K562 (cell line): ENCODE measurements around the gene CACYBP. TPM values are rescaled to one million over a fixed set of nuclear protein-coding genes. Genes with fewer than 3 reads are reported as not detected.

Experiments
- ATAC-seq: fragments of 200-7000 bp; cut with Tn5 transposase; 3 replicates; pipeline ENCODE4 v1.9.1; 2020; ENCODE audit warnings: moderate library complexity
- BruUV-seq: library from RNA; stranded (reverse); fragments of 400-500 nt; replicated peaks from 2 replicates; lab custom pipeline; 2021; lab: Mats Ljungman, UMichigan
- CTCF ChIA-PET: fragments of 300-600 bp; formaldehyde crosslinking; extraction: SDS; loops from one replicate; lab custom pipeline; 2021; ENCODE audit warnings: low intra/inter-chr PET ratio; lab: Yijun Ruan, JAX
- POLR2A ChIA-PET: fragments of 300-600, 350-650 bp; sonication (Branson Sonifier 250); formaldehyde crosslinking; extraction: SDS; loops from one replicate; lab custom pipeline; 2021; ENCODE audit warnings: antibody characterized with exemption, inconsistent platforms; lab: Yijun Ruan, JAX
- DNase-seq, 4 experiments: peaks; one replicate each; pipeline versions ENCODE4 v3.0.0 to v3.0.0-alpha.2; 2011 to 2018; ENCODE audit warnings: low spot score in 3 of 4, mixed read lengths in 3 of 4; ENCODE audit errors: extremely low read depth in 1 of 4
- FAIRE-seq: peaks from 2 replicates; lab custom pipeline; 2011; peaks lifted over from hg19 to GRCh38; lab: Jason Lieb, UNC
- H2AFZ ChIP-seq: 2 replicates; pipeline ENCODE4 v1.6.0; 2011; ENCODE audit warnings: low read depth, low read length, control low read depth, inconsistent platforms
- H3K27ac ChIP-seq: fragments of 200-600 bp; 3 replicates; pipeline ENCODE4 v1.8.0; 2011; ENCODE audit warnings: low read depth, mild to moderate bottlenecking, control low read depth, inconsistent platforms, low read length, moderate library complexity, mixed read lengths; ENCODE audit errors: extremely low read depth
- H3K27me3 ChIP-seq, 2 experiments: fragments of 300-600 bp in 1 of 2; 2 replicates in 1 of 2; 3 replicates in 1 of 2; pipeline versions ENCODE4 v1.6.0 to v1.8.0; 2011; ENCODE audit warnings: inconsistent platforms in 2 of 2, low read length in 2 of 2, mild to moderate bottlenecking in 1 of 2, mixed read lengths in 1 of 2, moderate library complexity in 1 of 2; ENCODE audit not compliant: control insufficient read depth in 2 of 2, insufficient read depth in 2 of 2
- H3K36me3 ChIP-seq: fragments of 300-600 bp; 3 replicates; pipeline ENCODE4 v1.8.0; 2011; ENCODE audit warnings: mild to moderate bottlenecking, low read length, inconsistent platforms; ENCODE audit not compliant: control insufficient read depth, insufficient read depth
- H3K4me1 ChIP-seq, 2 experiments: fragments of 200-600 bp in 1 of 2; replicated peaks in 1 of 2; 2 replicates in 1 of 2; 3 replicates in 1 of 2; pipeline versions ENCODE4 v1.5.1 to v1.8.0; 2011; ENCODE audit warnings: inconsistent platforms in 2 of 2, low read length in 2 of 2, mild to moderate bottlenecking in 1 of 2, mixed read lengths in 1 of 2, moderate library complexity in 1 of 2; ENCODE audit not compliant: control insufficient read depth in 2 of 2, insufficient read depth in 2 of 2
- H3K4me2 ChIP-seq: 2 replicates; pipeline ENCODE4 v1.6.1; 2011; ENCODE audit warnings: low read length, control low read depth, inconsistent platforms, mixed read lengths; ENCODE audit not compliant: insufficient read depth
- H3K4me3 ChIP-seq: fragments of 200-600 bp; sonication (generic), shearing (Covaris generic); 2 replicates; pipeline ENCODE4 v1.5.1; 2016; ENCODE audit warnings: control low read depth, inconsistent platforms
- H3K79me2 ChIP-seq: fragments of 200-600 bp; 3 replicates; pipeline ENCODE4 v1.8.0; 2011; ENCODE audit warnings: low read length, inconsistent platforms; ENCODE audit not compliant: control insufficient read depth, insufficient read depth
- H3K9ac ChIP-seq, 2 experiments: 2 replicates each; pipeline versions ENCODE4 v1.6.0 to v1.6.1; 2011; ENCODE audit warnings: low read depth in 2 of 2, low read length in 2 of 2, control low read depth in 1 of 2, inconsistent platforms in 1 of 2, mild to moderate bottlenecking in 1 of 2, mixed read lengths in 1 of 2; ENCODE audit not compliant: insufficient read depth in 1 of 2
- H3K9me1 ChIP-seq: one replicate; pipeline ENCODE4 v1.6.0; 2011; ENCODE audit warnings: inconsistent platforms, mild to moderate bottlenecking, low read length, moderate library complexity; ENCODE audit not compliant: control insufficient read depth, insufficient read depth
- H3K9me3 ChIP-seq: replicated peaks from 2 replicates; pipeline ENCODE4 v1.5.1; 2011; ENCODE audit warnings: low read depth, low read length, inconsistent platforms; ENCODE audit not compliant: control insufficient read depth, insufficient read depth
- H4K20me1 ChIP-seq: replicated peaks from 2 replicates; pipeline ENCODE4 v1.6.1; 2011; ENCODE audit warnings: low read length, inconsistent platforms, mixed read lengths; ENCODE audit not compliant: control insufficient read depth, insufficient read depth
- BRCA1 ChIP-seq, 2 experiments: fragments of 450-650 bp in 1 of 2; sonication (generic) in 1 of 2; formaldehyde crosslinking in 1 of 2; IDR thresholded peaks; 2 replicates each; pipeline versions ENCODE4 v1.5.0 to v1.6.1; 2017 to 2020; ENCODE audit warnings: mild to moderate bottlenecking in 1 of 2, missing genetic modification reagents in 1 of 2
- ETV6 ChIP-seq, 3 experiments: fragments of 150-350 bp in 1 of 3; sonication (generic) in 1 of 3; formaldehyde crosslinking in 1 of 3; IDR thresholded peaks; 2 replicates each; pipeline versions ENCODE4 v1.6.1 to v1.8.0; 2014 to 2022; ENCODE audit warnings: borderline replicate concordance in 2 of 3, low read depth in 2 of 3, antibody characterized with exemption in 1 of 3, low read length in 1 of 3, mild to moderate bottlenecking in 1 of 3, missing genetic modification reagents in 1 of 3
- MAFG ChIP-seq: fragments of 450-650 bp; conservative IDR thresholded peaks from 2 replicates; pipeline ENCODE4 v1.6.1; 2016; ENCODE audit warnings: missing genetic modification characterization, missing compliant biosample characterization
- STAG1 ChIP-seq: sonication (generic); formaldehyde crosslinking; IDR thresholded peaks from 2 replicates; pipeline ENCODE4 v1.5.0; 2020; ENCODE audit warnings: missing genetic modification reagents, borderline replicate concordance
- ZBTB8A ChIP-seq: fragments of 450-650 bp; IDR thresholded peaks from 2 replicates; pipeline ENCODE4 v1.6.1; 2018; ENCODE audit warnings: mild to moderate bottlenecking, moderate library complexity; ENCODE audit not compliant: partially characterized antibody
- ZFX ChIP-seq: sonication (generic); formaldehyde crosslinking; IDR thresholded peaks from 2 replicates; pipeline ENCODE4 v1.8.0; 2022; ENCODE audit warnings: mild to moderate bottlenecking, missing genetic modification reagents, moderate library complexity
- ZNF77 ChIP-seq: fragments of 250-450 bp; sonication (Bioruptor Pico); IDR thresholded peaks from 2 replicates; pipeline ENCODE4 v1.5.0; 2020
- in situ Hi-C: fragments of 300-500 bp; cut with MboI; formaldehyde crosslinking; loops from 4 replicates; pipeline ENCODE4 v1.15.0; 2018; ENCODE audit warnings: inconsistent platforms, mixed read lengths
- intact Hi-C: fragments of 100-400 bp; cut with micrococcal nuclease; formaldehyde crosslinking; loops from 2 replicates; pipeline ENCODE4 v1.14.2; 2022
- polyA plus RNA-seq, 8 experiments: library from polyadenylated mRNA; depleted of rRNA in 4 of 8; stranded (reverse) in 5 of 8; unstranded in 3 of 8; fragments of >200 nt; fragmentation: Nextera tagmentation in 2 of 8; fragmentation: Illumina TruSeq in 1 of 8; extraction: Ambion mirVana in 2 of 8; extraction: Trizol in 1 of 8; gene quantifications; 2 replicates each; pipeline versions ENCODE4 v1.2.1 to v1.2.3, GENCODE V29; 2011 to 2014; ENCODE audit warnings: inconsistent platforms in 1 of 8, missing spikeins in 1 of 8
- total RNA-seq, 7 experiments: library from RNA; depleted of rRNA in 6 of 7; stranded (reverse); fragments of >200 nt in 6 of 7; fragmentation: Illumina TruSeq in 2 of 7; extraction: Trizol in 2 of 7; gene quantifications; 2 replicates each; pipeline versions ENCODE4 v1.2.1 to v1.2.3, GENCODE V29; 2011 to 2021; ENCODE audit warnings: low replicate concordance in 1 of 7
- TF ChIP-seq, protein P1 (sequence below): IDR thresholded peaks from 2 replicates; pipeline ENCODE4 v1.6.1; 2011; ENCODE audit not compliant: insufficient read length; ENCODE audit errors: extremely low read depth
- TF ChIP-seq, protein P2 (sequence below), 3 experiments: fragments of 200-800 bp in 1 of 3; fragments of 250-450 bp in 1 of 3; fragments of 450-650 bp in 1 of 3; sonication (Bioruptor Pico) in 1 of 3; sonication (Bioruptor generic) in 1 of 3; formaldehyde crosslinking in 1 of 3; IDR thresholded peaks; 2 replicates each; pipeline versions ENCODE4 v1.6.1 to v1.8.0; 2016 to 2022; ENCODE audit warnings: mild to moderate bottlenecking in 2 of 3, missing genetic modification characterization in 2 of 3, missing compliant biosample characterization in 1 of 3, moderate library complexity in 1 of 3

The CACYBP gene
- total and polyA plus RNA-seq, 9 of the 15 experiments (the other 6 are each of a cell fraction or from before 2014, with no cell fraction given), result 147 to 1,576 (median 488) TPM

DNA sequence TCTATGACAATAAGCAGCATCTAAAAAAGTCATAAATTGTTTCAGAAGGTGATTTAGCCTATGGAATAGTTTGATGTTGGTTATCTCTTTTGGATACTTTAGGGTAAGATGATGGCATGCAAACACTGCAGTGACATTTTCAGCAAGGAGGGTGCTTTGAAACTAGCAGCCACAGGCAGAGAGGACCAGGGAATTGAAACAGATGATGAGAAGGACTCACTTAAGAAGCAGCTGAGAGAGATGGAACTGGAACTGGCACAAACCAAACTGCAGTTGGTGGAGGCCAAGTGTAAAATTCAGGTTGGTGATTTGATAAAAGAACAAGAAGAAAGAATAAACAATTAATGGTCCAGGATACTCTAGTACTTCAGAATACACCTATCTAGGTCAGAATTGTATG lies 11.2 kb upstream of the CACYBP start:
- Histone ChIP-seq H3K27me3 (no peaks in the 10 kb centered on the region), H3K27ac (no peak overlapping the region), H3K4me3 (no peak overlapping the region), H4K20me1 (no peaks in the 10 kb centered on the region), H2AFZ (no peak overlapping the region), H3K79me2 (no peaks in the 10 kb centered on the region), H3K4me1 (no peaks in the 10 kb centered on the region), H3K4me2 (no peak overlapping the region), H3K9me3 (no peaks in the 10 kb centered on the region), H3K9ac (no peak overlapping the region), H3K36me3 (peaks cover 10% of the 10 kb centered on the region; the same call in 2 of the 3 replicates), H3K9me1 (no peaks in the 10 kb centered on the region)
- no peak for FAIRE-seq
- in situ Hi-C loops, result loop anchor here (10.0 to 25.0 kb wide), 2 partner anchors 104 to 726 kb away; no protein-coding TSS in a partner anchor
- POLR2A ChIA-PET, result interaction anchor here (1.9 to 3.5 kb wide), 2 partner anchors 11 to 13 kb away, joined by 4 to 22 read pairs; partner anchors contain the start of gene CACYBP
- TF ChIP-seq BRCA1 (IDR thresholded peaks at IDR 0.05) (no peak), BRCA1 (CRISPR knock-in tag; IDR thresholded peaks at IDR 0.05) (no peak), ZBTB8A (no peak), ZNF77 (CRISPR knock-in tag) (no peak), STAG1 (no peak), MAFG (tag) (no peak), ZFX (CRISPR knock-in tag) (no peak), ETV6 (IDR thresholded peaks at IDR 0.05; ENCODE audit: borderline replicate concordance in 1 of 2, low read depth in 2 of 2, low read length in 1 of 2) (no peak), ETV6 (CRISPR knock-in tag; IDR thresholded peaks at IDR 0.05; ENCODE audit: borderline replicate concordance) (no peak)
- TF ChIP-seq, protein P1, sequence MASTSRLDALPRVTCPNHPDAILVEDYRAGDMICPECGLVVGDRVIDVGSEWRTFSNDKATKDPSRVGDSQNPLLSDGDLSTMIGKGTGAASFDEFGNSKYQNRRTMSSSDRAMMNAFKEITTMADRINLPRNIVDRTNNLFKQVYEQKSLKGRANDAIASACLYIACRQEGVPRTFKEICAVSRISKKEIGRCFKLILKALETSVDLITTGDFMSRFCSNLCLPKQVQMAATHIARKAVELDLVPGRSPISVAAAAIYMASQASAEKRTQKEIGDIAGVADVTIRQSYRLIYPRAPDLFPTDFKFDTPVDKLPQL, result no peak
- TF ChIP-seq, protein P2, sequence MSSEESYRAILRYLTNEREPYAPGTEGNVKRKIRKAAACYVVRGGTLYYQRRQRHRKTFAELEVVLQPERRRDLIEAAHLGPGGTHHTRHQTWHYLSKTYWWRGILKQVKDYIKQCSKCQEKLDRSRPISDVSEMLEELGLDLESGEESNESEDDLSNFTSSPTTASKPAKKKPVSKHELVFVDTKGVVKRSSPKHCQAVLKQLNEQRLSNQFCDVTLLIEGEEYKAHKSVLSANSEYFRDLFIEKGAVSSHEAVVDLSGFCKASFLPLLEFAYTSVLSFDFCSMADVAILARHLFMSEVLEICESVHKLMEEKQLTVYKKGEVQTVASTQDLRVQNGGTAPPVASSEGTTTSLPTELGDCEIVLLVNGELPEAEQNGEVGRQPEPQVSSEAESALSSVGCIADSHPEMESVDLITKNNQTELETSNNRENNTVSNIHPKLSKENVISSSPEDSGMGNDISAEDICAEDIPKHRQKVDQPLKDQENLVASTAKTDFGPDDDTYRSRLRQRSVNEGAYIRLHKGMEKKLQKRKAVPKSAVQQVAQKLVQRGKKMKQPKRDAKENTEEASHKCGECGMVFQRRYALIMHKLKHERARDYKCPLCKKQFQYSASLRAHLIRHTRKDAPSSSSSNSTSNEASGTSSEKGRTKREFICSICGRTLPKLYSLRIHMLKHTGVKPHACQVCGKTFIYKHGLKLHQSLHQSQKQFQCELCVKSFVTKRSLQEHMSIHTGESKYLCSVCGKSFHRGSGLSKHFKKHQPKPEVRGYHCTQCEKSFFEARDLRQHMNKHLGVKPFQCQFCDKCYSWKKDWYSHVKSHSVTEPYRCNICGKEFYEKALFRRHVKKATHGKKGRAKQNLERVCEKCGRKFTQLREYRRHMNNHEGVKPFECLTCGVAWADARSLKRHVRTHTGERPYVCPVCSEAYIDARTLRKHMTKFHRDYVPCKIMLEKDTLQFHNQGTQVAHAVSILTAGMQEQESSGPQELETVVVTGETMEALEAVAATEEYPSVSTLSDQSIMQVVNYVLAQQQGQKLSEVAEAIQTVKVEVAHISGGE (CRISPR knock-in tag; IDR thresholded peaks at IDR 0.05), result no peak
- intact Hi-C loops, result no loop called here
- no peak for ATAC-seq
- CTCF ChIA-PET, result no interaction called here
- DNase-seq, result no peak
- BruUV-seq, result no TSS peak
